Heart right ventricle (tissue), 16 donors: ENCODE results near the gene SYNE1. TPM values are rescaled to one million over a fixed set of nuclear protein-coding genes. Genes with fewer than 3 reads are reported as not detected.
A peak's percentile ranks its signal among the peaks of the same experiment; 100 is the strongest.

ENCODE experiments used
- ATAC-seq, 8 donors: fragments of 200-7000 bp; cut with Tn5 transposase; one replicate each; pipeline ENCODE4 v1.9.1; 2020; ENCODE audit warnings: mild to moderate bottlenecking in 8 of 8, moderate library complexity in 8 of 8, moderate number of reproducible peaks in 1 of 8
- DNase-seq, 2 donors: peaks; one replicate each; pipeline ENCODE4 v3.0.0-alpha.2; 2020
- H3K27ac ChIP-seq, 10 donors: fragments of 200-600 bp; sonication (generic) in 2 of 10; one replicate each; pipeline versions ENCODE4 v1.5.0 to v1.8.0; 2020 to 2022; ENCODE audit warnings: mild to moderate bottlenecking in 3 of 10
- H3K27me3 ChIP-seq, 7 donors: fragments of 200-600 bp; one replicate each; pipeline ENCODE4 v1.8.0; 2021 to 2022; ENCODE audit warnings: mild to moderate bottlenecking in 2 of 7
- H3K36me3 ChIP-seq, 9 donors: fragments of 200-600 bp; sonication (generic) in 1 of 9; one replicate each; pipeline versions ENCODE4 v1.5.0 to v1.8.0; 2020 to 2022; ENCODE audit warnings: mild to moderate bottlenecking in 2 of 9
- H3K4me1 ChIP-seq, 9 donors: fragments of 200-600 bp; sonication (generic) in 1 of 9; one replicate each; pipeline versions ENCODE4 v1.5.0 to v1.8.0; 2020 to 2022; ENCODE audit warnings: mild to moderate bottlenecking in 4 of 9
- H3K4me3 ChIP-seq, 10 donors: fragments of 200-600 bp; sonication (generic) in 2 of 10; one replicate each; pipeline versions ENCODE4 v1.5.0 to v1.8.0; 2020 to 2022; ENCODE audit warnings: mild to moderate bottlenecking in 7 of 10, moderate library complexity in 2 of 10
- H3K9me3 ChIP-seq, 11 donors: fragments of 200-600 bp in 10 of 11; sonication (generic) in 2 of 11; one replicate each; pipeline versions ENCODE4 v1.5.0 to v1.8.0; 2013 to 2022; ENCODE audit warnings: mild to moderate bottlenecking in 2 of 11, control low read depth in 1 of 11, moderate library complexity in 1 of 11
- CTCF ChIP-seq, 9 donors: fragments of 200-600 bp; sonication (generic) in 2 of 9; IDR thresholded peaks; one replicate each; pipeline versions ENCODE4 v1.5.0 to v1.8.0; 2021 to 2022; ENCODE audit warnings: antibody characterized with exemption in 9 of 9, mild to moderate bottlenecking in 5 of 9, moderate library complexity in 1 of 9
- WGBS, 2 donors: extraction: QIAGEN DNeasy Blood & Tissue Kit; methylation state at CpG; one replicate each; pipeline ENCODE4 v1.1.7; 2013; ENCODE audit warnings: inconsistent platforms in 1 of 2; 5-methylcytosine and 5-hydroxymethylcytosine counted together
- intact Hi-C, 10 donors: fragments of 100-400 bp; cut with DNase I; formaldehyde crosslinking; loops; one replicate each; pipeline versions ENCODE4 v1.11.1 to v1.14.2; 2022
- polyA plus RNA-seq, 2 donors: library from polyadenylated mRNA; stranded (reverse); fragments of 200-250 nt; gene quantifications; one replicate each; pipeline ENCODE4 v1.2.3, GENCODE V29; 2013
- total RNA-seq, 10 donors: library from RNA; stranded (reverse); fragmentation: NEBNext Ultra II Directional in 3 of 10; extraction: Animal tissue kit (Norgen Biotek cat#: 25700) in 3 of 10; gene quantifications; one replicate each; pipeline versions ENCODE4 v1.2.1 to v1.2.4, GENCODE V29; 2021 to 2023
- donor health status: Arrhythmogenic right ventricular cardiomyopathy.
- donor health status: ischemic (EF 13 %, LVEDD 7.1; RV severe dilation, severe dysfunction).
- donor health status: healthy with polysubstance abuse.
- donor health status: DM: no; HTN: yes; CAD: no.
- donor health status: DM: no; HTN: no; CAD: no.
- donor health status: ischemic (EF 25% LVEDD 6.9; RV normal size, moderate dysfunction).
- donor health status: ischemic (EF 25% LVEDD 5.7; RV mildly dilated, moderate dysfunction).
- donor health status: healthy.
- donor health status: DM: yes; HTN: yes; CAD: no.
- donor health status: Ischemic cardiomyopathy.
- donor health status: ischemic (EF 35%, LVEDD 5.7; RV mildly dilated, moderate dysfunction).
- donor health status: nonischemic (EF 11% LVEDD 7.7; RV severe dilation, severe dysfunction).
- donor health status: DM: yes; HTN: yes; CAD: no.
- donor health status: PGD.
- donor health status: ischemic (EF 29% LVEDD 5.4; RV normal size, mild dysfunction).
- donor health status: nonischemic (EF 23%, LVEDD 6.1; RV moderate dilation, normal function).

The SYNE1 gene
- total and polyA plus RNA-seq, 12 donors, result 18.9 to 176 (median 126) TPM

GRCh38 chr6:152298848-152299735, 338.1 kb downstream of the SYNE1 start:
- WGBS, 2 donors, result 76 to 78% methylated on average over 3 of the region's 3 CpGs
- peaks cover 0 to 86% (median 4%) of the 10 kb centered on the region in 9 donors for H3K36me3 ChIP-seq

GRCh38 chr6:152298055-152298647, 339.0 kb downstream of the SYNE1 start:
- H3K27me3 ChIP-seq, result no peaks in the 10 kb centered on the region
- intact Hi-C loops, result no loop called here
- peak overlapping the region in 1 of 10 donors; percentile 24 for H3K27ac ChIP-seq
- WGBS, 2 donors, result 79 to 84% methylated on average over 3 of the region's 3 CpGs
- H3K4me1 ChIP-seq, result peaks cover 0 to 69% (median 32%) of the 10 kb centered on the region in 9 donors
- TF ChIP-seq CTCF (IDR thresholded peaks at IDR 0.05), result no peak
- H3K36me3 ChIP-seq, result peaks cover 0 to 86% (median 12%) of the 10 kb centered on the region in 9 donors
- H3K4me3 ChIP-seq, result no peak overlapping the region
- DNase-seq (no peak), ATAC-seq (no peak)
- no peaks in the 10 kb centered on the region for H3K9me3 ChIP-seq

More at GRCh38 chr6:152298848-152299735, 338.1 kb downstream of the SYNE1 start:
- DNase-seq (no peak), ATAC-seq (no peak)
- Histone ChIP-seq H3K4me3 (no peak overlapping the region), H3K9me3 (no peaks in the 10 kb centered on the region), H3K4me1 (peaks cover 0 to 65% (median 26%) of the 10 kb centered on the region in 9 donors), H3K27ac (peak overlapping the region in 1 of 10 donors; percentile 24), H3K27me3 (no peaks in the 10 kb centered on the region)
- intact Hi-C loops, result no loop called here
- no peak for TF ChIP-seq CTCF (IDR thresholded peaks at IDR 0.05)

- peak overlapping the region in 2 of 10 donors; percentile 7 to 34 for H3K27ac ChIP-seq
- TF ChIP-seq CTCF (IDR thresholded peaks at IDR 0.05), result no peak
- intact Hi-C loops, result no loop called here
- H3K36me3 ChIP-seq, result peaks cover 0 to 99% (median 20%) of the 10 kb centered on the region in 9 donors
- 77% methylated on average over 3 of the region's 3 CpGs for WGBS, 2 donors
- no peaks in the 10 kb centered on the region for H3K27me3 ChIP-seq
- DNase-seq, result no peak
- no peak for ATAC-seq
- H3K9me3 ChIP-seq, result no peaks in the 10 kb centered on the region
- peaks cover 0 to 77% (median 37%) of the 10 kb centered on the region in 9 donors for H3K4me1 ChIP-seq
- no peak overlapping the region for H3K4me3 ChIP-seq
Measured at GRCh38 chr6:152296648-152297376, 340.4 kb downstream of the SYNE1 start.

GRCh38 chr6:152295920-152296319, 341.2 kb downstream of the SYNE1 start:
- DNase-seq (no peak), ATAC-seq (no peak)
- no peak overlapping the region for H3K4me3 ChIP-seq
- no peak for TF ChIP-seq CTCF (IDR thresholded peaks at IDR 0.05)
- H3K4me1 ChIP-seq, result peaks cover 0 to 75% (median 29%) of the 10 kb centered on the region in 9 donors
- WGBS, 2 donors, result 85 to 90% methylated on average over 6 of the region's 6 CpGs
- intact Hi-C loops, result no loop called here
- H3K9me3 ChIP-seq, result no peaks in the 10 kb centered on the region
- no peak overlapping the region for H3K27ac ChIP-seq
- no peaks in the 10 kb centered on the region for H3K27me3 ChIP-seq
- peaks cover 0 to 99% (median 21%) of the 10 kb centered on the region in 9 donors for H3K36me3 ChIP-seq
